22Rv1 (cell line): Measurements from ENCODE around the gene KMT2A.

Source experiments
- ZFX ChIP-seq: fragments of 450-650 bp; IDR thresholded peaks from 2 replicates; pipeline ENCODE4 v1.6.1; 2017; ENCODE audit warnings: antibody characterized with exemption, borderline replicate concordance
- TF ChIP-seq, protein P1 (sequence below): fragments of 450-650 bp; IDR thresholded peaks from 2 replicates; pipeline ENCODE4 v1.5.1; 2017; ENCODE audit warnings: mild to moderate bottlenecking

DNA sequence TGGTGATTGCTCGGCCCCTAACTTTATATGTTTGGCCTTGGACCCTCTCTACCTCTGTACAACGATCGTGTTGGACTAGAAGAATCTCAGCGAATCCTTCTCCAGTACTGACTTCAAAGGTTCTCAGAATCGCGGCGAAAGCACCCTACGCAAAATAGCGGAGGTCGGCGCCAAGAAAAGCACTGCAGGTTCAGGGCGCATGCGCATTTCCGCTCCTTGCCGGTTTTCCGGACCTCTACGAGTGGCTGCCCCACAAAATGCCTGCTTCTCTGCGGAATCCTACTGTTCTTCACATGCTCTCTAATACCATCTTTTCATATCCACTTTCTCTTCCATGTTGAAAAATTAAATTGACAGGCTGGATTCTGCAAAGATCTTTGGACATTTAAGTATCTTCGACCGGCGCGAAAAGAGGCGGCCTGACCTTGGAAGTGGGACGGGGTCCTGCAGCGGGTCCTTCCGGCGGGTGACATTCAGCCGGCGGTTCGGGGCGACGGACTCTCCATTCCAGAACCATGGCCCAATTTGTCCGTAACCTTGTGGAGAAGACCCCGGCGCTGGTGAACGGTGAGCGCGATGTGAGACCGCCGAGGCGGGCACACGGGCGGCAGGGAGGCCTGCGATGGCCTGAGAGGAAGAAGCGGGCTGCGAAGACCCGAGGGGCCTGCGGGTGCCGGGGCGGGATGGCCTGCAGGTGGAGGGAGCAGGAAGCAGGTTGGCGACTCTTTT is 35.0 kb upstream of the KMT2A start, which contains the start of gene ATP5MG:
- TF ChIP-seq, protein P1, sequence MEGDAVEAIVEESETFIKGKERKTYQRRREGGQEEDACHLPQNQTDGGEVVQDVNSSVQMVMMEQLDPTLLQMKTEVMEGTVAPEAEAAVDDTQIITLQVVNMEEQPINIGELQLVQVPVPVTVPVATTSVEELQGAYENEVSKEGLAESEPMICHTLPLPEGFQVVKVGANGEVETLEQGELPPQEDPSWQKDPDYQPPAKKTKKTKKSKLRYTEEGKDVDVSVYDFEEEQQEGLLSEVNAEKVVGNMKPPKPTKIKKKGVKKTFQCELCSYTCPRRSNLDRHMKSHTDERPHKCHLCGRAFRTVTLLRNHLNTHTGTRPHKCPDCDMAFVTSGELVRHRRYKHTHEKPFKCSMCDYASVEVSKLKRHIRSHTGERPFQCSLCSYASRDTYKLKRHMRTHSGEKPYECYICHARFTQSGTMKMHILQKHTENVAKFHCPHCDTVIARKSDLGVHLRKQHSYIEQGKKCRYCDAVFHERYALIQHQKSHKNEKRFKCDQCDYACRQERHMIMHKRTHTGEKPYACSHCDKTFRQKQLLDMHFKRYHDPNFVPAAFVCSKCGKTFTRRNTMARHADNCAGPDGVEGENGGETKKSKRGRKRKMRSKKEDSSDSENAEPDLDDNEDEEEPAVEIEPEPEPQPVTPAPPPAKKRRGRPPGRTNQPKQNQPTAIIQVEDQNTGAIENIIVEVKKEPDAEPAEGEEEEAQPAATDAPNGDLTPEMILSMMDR: no peak
- no peak for TF ChIP-seq ZFX
